Muscle layer of colon (tissue), 2 donors: ENCODE data around the gene GRIK1.
"Not testable (repeated sequence)": the region's sequence is repeated elsewhere in the genome, so short reads cannot be mapped to it uniquely, and the experiment has no call there.

Source experiments
- H3K27ac ChIP-seq: one replicate; pipeline ENCODE4 v1.7.0; 2013; ENCODE audit warnings: low read depth, mild to moderate bottlenecking, low read length, moderate library complexity
- H3K27me3 ChIP-seq, 2 donors: one replicate each; pipeline ENCODE4 v1.7.0; 2013; ENCODE audit warnings: low read length in 2 of 2, mild to moderate bottlenecking in 2 of 2; ENCODE audit not compliant: insufficient read depth in 2 of 2, control insufficient read depth in 1 of 2
- H3K36me3 ChIP-seq: one replicate; pipeline ENCODE4 v1.7.0; 2013; ENCODE audit warnings: mild to moderate bottlenecking, low read length; ENCODE audit not compliant: insufficient read depth
- H3K4me1 ChIP-seq: one replicate; pipeline ENCODE4 v1.7.0; 2013; ENCODE audit warnings: mild to moderate bottlenecking, low read length; ENCODE audit not compliant: insufficient read depth
- H3K4me3 ChIP-seq, 2 donors: one replicate each; pipeline ENCODE4 v1.7.0; 2013; ENCODE audit warnings: low read length in 2 of 2, low read depth in 1 of 2, mild to moderate bottlenecking in 1 of 2, moderate library complexity in 1 of 2
- H3K9ac ChIP-seq: one replicate; pipeline ENCODE4 v1.7.0; 2013; ENCODE audit warnings: low read length
- H3K9me3 ChIP-seq: one replicate; pipeline ENCODE4 v1.7.0; 2013; ENCODE audit warnings: mild to moderate bottlenecking, low read length
- donor health status: abdominal sarcoma.
- donor health status: Adenocarcinoma of cecum.

Gene GRIK1

GRCh38 chr21:29939924-29940275 is at the start of gene GRIK1:
GRIK1 (minus strand) TSS chr21:29939996.
- no peak within 1 kb of the TSS for H3K27ac ChIP-seq
- H3K9me3 ChIP-seq = no peaks in the 10 kb centered on the region
- H3K4me1 ChIP-seq = no peaks in the 10 kb centered on the region
- peaks cover 0 to 16% of the 10 kb centered on the region in 2 donors for H3K27me3 ChIP-seq
- H3K9ac ChIP-seq = no peak within 1 kb of the TSS
- no peaks in the 10 kb centered on the region for H3K36me3 ChIP-seq
- H3K4me3 ChIP-seq = peak within 1 kb of the TSS; percentile 13 to 34

- Histone ChIP-seq H3K27ac (no peak overlapping the region), H3K36me3 (no peaks in the 10 kb centered on the region), H3K9me3 (no peaks in the 10 kb centered on the region), H3K4me3 (no peak overlapping the region), H3K27me3 (no peaks in the 10 kb centered on the region), H3K9ac (no peak overlapping the region), H3K4me1 (no peaks in the 10 kb centered on the region)
These were observed 48.0 kb upstream of the GRIK1 start for GRCh38 chr21:29987762-29988161.

- Histone ChIP-seq H3K27me3 (no peaks in the 10 kb centered on the region), H3K4me3 (no peak overlapping the region), H3K9ac (no peak overlapping the region), H3K36me3 (no peaks in the 10 kb centered on the region), H3K27ac (no peak overlapping the region), H3K4me1 (no peaks in the 10 kb centered on the region), H3K9me3 (no peaks in the 10 kb centered on the region)
These were observed 46.1 kb upstream of the GRIK1 start for GRCh38 chr21:29985866-29986265.

GRCh38 chr21:29979043-29979442 is 39.2 kb upstream of the GRIK1 start:
- no peak overlapping the region for H3K9ac ChIP-seq
- no peaks in the 10 kb centered on the region for H3K36me3 ChIP-seq
- H3K4me3 ChIP-seq = no peak overlapping the region
- no peak overlapping the region for H3K27ac ChIP-seq
- H3K9me3 ChIP-seq = no peaks in the 10 kb centered on the region
- H3K4me1 ChIP-seq = no peaks in the 10 kb centered on the region
- H3K27me3 ChIP-seq = no peaks in the 10 kb centered on the region

- Histone ChIP-seq H3K4me3 (no peak overlapping the region), H3K27me3 (no peaks in the 10 kb centered on the region), H3K9me3 (no peaks in the 10 kb centered on the region), H3K27ac (no peak overlapping the region), H3K9ac (no peak overlapping the region), H3K36me3 (no peaks in the 10 kb centered on the region), H3K4me1 (no peaks in the 10 kb centered on the region)
These were observed 36.0 kb upstream of the GRIK1 start for GRCh38 chr21:29975776-29976175.

GRCh38 chr21:29973258-29973657 is 33.5 kb upstream of the GRIK1 start:
- H3K4me3 ChIP-seq = no peak overlapping the region
- no peaks in the 10 kb centered on the region for H3K27me3 ChIP-seq
- no peaks in the 10 kb centered on the region for H3K4me1 ChIP-seq
- no peak overlapping the region for H3K27ac ChIP-seq
- no peaks in the 10 kb centered on the region for H3K36me3 ChIP-seq
- H3K9me3 ChIP-seq = no peaks in the 10 kb centered on the region
- H3K9ac ChIP-seq = no peak overlapping the region

- Histone ChIP-seq H3K4me3 (no peak overlapping the region), H3K36me3 (no peaks in the 10 kb centered on the region), H3K27me3 (no peaks in the 10 kb centered on the region), H3K27ac (no peak overlapping the region), H3K9me3 (no peaks in the 10 kb centered on the region), H3K9ac (no peak overlapping the region), H3K4me1 (no peaks in the 10 kb centered on the region)
These were observed 21.7 kb upstream of the GRIK1 start for GRCh38 chr21:29961291-29962027.

- Histone ChIP-seq H3K27me3 (no peaks in the 10 kb centered on the region), H3K4me3 (no peak overlapping the region), H3K9ac (no peak overlapping the region), H3K9me3 (no peaks in the 10 kb centered on the region), H3K27ac (no peak overlapping the region), H3K36me3 (no peaks in the 10 kb centered on the region), H3K4me1 (no peaks in the 10 kb centered on the region)
These were observed 18.8 kb upstream of the GRIK1 start for GRCh38 chr21:29958551-29958950.

- not testable (repeated sequence) for H3K9me3 ChIP-seq, H3K4me3 ChIP-seq, H3K27me3 ChIP-seq, H3K36me3 ChIP-seq, H3K9ac ChIP-seq, H3K4me1 ChIP-seq, H3K27ac ChIP-seq
These were observed 18.2 kb upstream of the GRIK1 start for GRCh38 chr21:29958035-29958434.

GRCh38 chr21:29953690-29954089 is 13.9 kb upstream of the GRIK1 start:
- no peak overlapping the region for H3K9ac ChIP-seq
- no peak overlapping the region for H3K4me3 ChIP-seq
- H3K36me3 ChIP-seq = no peaks in the 10 kb centered on the region
- no peaks in the 10 kb centered on the region for H3K9me3 ChIP-seq
- H3K27me3 ChIP-seq = no peaks in the 10 kb centered on the region
- H3K27ac ChIP-seq = no peak overlapping the region
- no peaks in the 10 kb centered on the region for H3K4me1 ChIP-seq

- Histone ChIP-seq H3K27me3 (no peaks in the 10 kb centered on the region), H3K4me3 (no peak overlapping the region), H3K27ac (no peak overlapping the region)
These were observed 13.3 kb upstream of the GRIK1 start for GRCh38 chr21:29953072-29953471.

GRCh38 chr21:29951911-29952310 is 12.1 kb upstream of the GRIK1 start:
- Histone ChIP-seq H3K4me1 (no peaks in the 10 kb centered on the region), H3K36me3 (no peaks in the 10 kb centered on the region), H3K27ac (no peak overlapping the region), H3K9ac (no peak overlapping the region), H3K9me3 (no peaks in the 10 kb centered on the region), H3K4me3 (no peak overlapping the region), H3K27me3 (no peaks in the 10 kb centered on the region)

More at GRCh38 chr21:29953072-29953471, 13.3 kb upstream of the GRIK1 start:
- no peak overlapping the region for H3K9ac ChIP-seq
- H3K9me3 ChIP-seq = no peaks in the 10 kb centered on the region
- H3K36me3 ChIP-seq = no peaks in the 10 kb centered on the region
- no peaks in the 10 kb centered on the region for H3K4me1 ChIP-seq
